ENCODE measurements around the gene TTLL5.
A peak's percentile ranks its signal among the peaks of the same experiment; 100 is the strongest.

TTLL5 gene

GRCh38 chr14:75977582-75977943 is 316.5 kb downstream of the TTLL5 start:
- no peak for DNase-seq

GRCh38 chr14:75978249-75978731 is 317.2 kb downstream of the TTLL5 start:
- no peak for DNase-seq

- DNase-seq, result no peak
Measured at GRCh38 chr14:75979071-75979571, 318.1 kb downstream of the TTLL5 start.

- no peak for DNase-seq
Measured at GRCh38 chr14:75979648-75980565, 318.9 kb downstream of the TTLL5 start.

- no peak for DNase-seq
Measured at GRCh38 chr14:75980856-75981255, 319.8 kb downstream of the TTLL5 start.

- DNase-seq, result no peak
Measured at GRCh38 chr14:75981426-75982265, 320.6 kb downstream of the TTLL5 start, which contains the start of gene TGFB3. TGFB3 (minus strand) TSS chr14:75981995; CDS start chr14:75980893, 1,102 bp downstream.

- DNase-seq, result no peak
Measured at GRCh38 chr14:75982266-75983018, 321.4 kb downstream of the TTLL5 start.

- no peak for DNase-seq
Measured at GRCh38 chr14:75983019-75983358, 321.9 kb downstream of the TTLL5 start.

- no peak for DNase-seq
Measured at GRCh38 chr14:75984674-75985073, 323.6 kb downstream of the TTLL5 start.

- peak; percentile 15 for DNase-seq
Measured at GRCh38 chr14:75985618-75986438, 324.8 kb downstream of the TTLL5 start, which contains the start of gene IFT43. IFT43 (plus strand) TSS chr14:75985763; CDS start chr14:75985787, 24 bp downstream.

GRCh38 chr14:75986439-75986765 is 325.4 kb downstream of the TTLL5 start:
- no peak for DNase-seq

GRCh38 chr14:75987201-75987970 is 326.3 kb downstream of the TTLL5 start:
- DNase-seq, result no peak

GRCh38 chr14:75989134-75989533 is 328.1 kb downstream of the TTLL5 start:
- DNase-seq, result no peak

- DNase-seq, result no peak
Measured at GRCh38 chr14:75990297-75990696, 329.3 kb downstream of the TTLL5 start.

GRCh38 chr14:75991753-75992152 is 330.7 kb downstream of the TTLL5 start:
- DNase-seq, result no peak

- no peak for DNase-seq
Measured at GRCh38 chr14:75993567-75994041, 332.6 kb downstream of the TTLL5 start.

GRCh38 chr14:75995372-75996041 is 334.5 kb downstream of the TTLL5 start:
- no peak for DNase-seq

GRCh38 chr14:75996488-75996887 is 335.4 kb downstream of the TTLL5 start:
- no peak for DNase-seq

- no peak for DNase-seq
Measured at GRCh38 chr14:75999511-76000190, 338.6 kb downstream of the TTLL5 start.

GRCh38 chr14:76002383-76002782 is 341.3 kb downstream of the TTLL5 start:
- DNase-seq, result no peak
